Adipose tissue (tissue), 3 donors: ENCODE measurements around the gene PCDH12. TPM values are rescaled to one million over a fixed set of nuclear protein-coding genes. Genes with fewer than 3 reads are reported as not detected.

Experiments
- H3K27ac ChIP-seq: one replicate; pipeline ENCODE4 v1.5.1; 2013; ENCODE audit warnings: low read depth, low read length
- WGBS, 3 donors: extraction: QIAGEN DNeasy Blood & Tissue Kit; methylation state at CpG; one replicate each; pipeline ENCODE4 v1.1.7; 2013; 5-methylcytosine and 5-hydroxymethylcytosine counted together
- polyA plus RNA-seq, 3 donors: library from polyadenylated mRNA; stranded (reverse); fragments of 200-250 nt; gene quantifications; one replicate each; pipeline ENCODE4 v1.2.3, GENCODE V29; 2013
- donor health status: healthy with polysubstance abuse.
- donor health status: Bipolar disorder and iron deficiency.
- donor health status: healthy.

PCDH12 gene
- polyA plus RNA-seq, 3 donors: 0.89 to 5.0 (median 2.7) TPM

- 30 to 52% (median 51%) methylated on average over 24 to 25 of the region's 25 CpGs for WGBS, 3 donors
- H3K27ac ChIP-seq: no peak overlapping the region
These were observed 12.4 kb downstream of the PCDH12 start for GRCh38 chr5:141945511-141946051.

GRCh38 chr5:141944076-141944475 lies 13.9 kb downstream of the PCDH12 start:
- WGBS, 3 donors: 77 to 79% (median 78%) methylated on average over 9 of the region's 9 CpGs

GRCh38 chr5:141942185-141942857 lies 15.7 kb downstream of the PCDH12 start:
- WGBS, 3 donors: 62 to 69% (median 65%) methylated on average over 9 of the region's 9 CpGs
- no peak overlapping the region for H3K27ac ChIP-seq

More at GRCh38 chr5:141944076-141944475, 13.9 kb downstream of the PCDH12 start:
- H3K27ac ChIP-seq: no peak overlapping the region

GRCh38 chr5:141941779-141942178 lies 16.2 kb downstream of the PCDH12 start:
- 75 to 88% (median 76%) methylated on average over 6 of the region's 6 CpGs for WGBS, 3 donors
- H3K27ac ChIP-seq: no peak overlapping the region

- H3K27ac ChIP-seq: no peak overlapping the region
- 53 to 72% (median 59%) methylated on average over 6 of the region's 6 CpGs for WGBS, 3 donors
These were observed 16.7 kb downstream of the PCDH12 start for GRCh38 chr5:141941307-141941706.

- 23 to 58% (median 26%) methylated on average over 6 of the region's 6 CpGs for WGBS, 3 donors
- no peak overlapping the region for H3K27ac ChIP-seq
These were observed 17.2 kb downstream of the PCDH12 start for GRCh38 chr5:141940695-141941271.

GRCh38 chr5:141935538-141935937 lies 22.5 kb downstream of the PCDH12 start:
- 94 to 95% (median 94%) methylated on average over 4 of the region's 4 CpGs for WGBS, 3 donors
- H3K27ac ChIP-seq: no peak overlapping the region

GRCh38 chr5:141934099-141934844 lies 23.7 kb downstream of the PCDH12 start:
- no peak overlapping the region for H3K27ac ChIP-seq
- 43 to 72% (median 68%) methylated on average over 11 of the region's 11 CpGs for WGBS, 3 donors

- H3K27ac ChIP-seq: no peak overlapping the region
- WGBS, 3 donors: 95 to 98% (median 96%) methylated on average over 7 of the region's 7 CpGs
These were observed 24.9 kb downstream of the PCDH12 start for GRCh38 chr5:141933151-141933550.

- 92 to 94% (median 93%) methylated on average over 5 of the region's 5 CpGs for WGBS, 3 donors
- no peak overlapping the region for H3K27ac ChIP-seq
These were observed 26.3 kb downstream of the PCDH12 start for GRCh38 chr5:141931694-141932093.

GRCh38 chr5:141929398-141930058 lies 28.5 kb downstream of the PCDH12 start:
- no peak overlapping the region for H3K27ac ChIP-seq
- WGBS, 3 donors: 94 to 96% (median 95%) methylated on average over 19 of the region's 19 CpGs

- no peak overlapping the region for H3K27ac ChIP-seq
- WGBS, 3 donors: 56 to 92% (median 66%) methylated on average over 8 of the region's 8 CpGs
These were observed 30.0 kb downstream of the PCDH12 start for GRCh38 chr5:141928051-141928450.

- no peak overlapping the region for H3K27ac ChIP-seq
- WGBS, 3 donors: 73 to 88% (median 83%) methylated on average over 2 of the region's 2 CpGs
These were observed 31.6 kb downstream of the PCDH12 start for GRCh38 chr5:141926434-141926833.

- H3K27ac ChIP-seq: peak within 1 kb of the TSS; percentile 95
- WGBS, 3 donors: 0 to 1% (median 0%) methylated on average over 51 to 53 of the region's 53 CpGs
These were observed 34.3 kb downstream of the PCDH12 start, which contains the start of gene DELE1 for GRCh38 chr5:141923448-141924313. Gene DELE1, plus strand, starts transcription at chr5:141923871. Its CDS starts 71 bp downstream, at chr5:141923942.

- peak overlapping the region; percentile 95 for H3K27ac ChIP-seq
- 56 to 57% (median 57%) methylated on average over 28 of the region's 28 CpGs for WGBS, 3 donors
These were observed 35.1 kb downstream of the PCDH12 start for GRCh38 chr5:141922827-141923447.

- no peak overlapping the region for H3K27ac ChIP-seq
- 80 to 90% (median 87%) methylated on average over 2 of the region's 2 CpGs for WGBS, 3 donors
These were observed 37.2 kb downstream of the PCDH12 start for GRCh38 chr5:141920771-141921170.
